Right renal pelvis (tissue), 4 donors: Measurements from ENCODE around the gene HMX1. TPM values are rescaled to one million over a fixed set of nuclear protein-coding genes. Genes with fewer than 3 reads are reported as not detected.

Experiments
- DNase-seq, 4 donors: peaks; one replicate each; pipeline ENCODE4 v3.0.0-alpha.2; 2013; ENCODE audit warnings: low read depth in 4 of 4, low spot score in 3 of 4, missing footprints in 1 of 4
- polyA plus RNA-seq, 4 donors: library from polyadenylated mRNA; unstranded; fragments of 120-200 nt; gene quantifications; one replicate each; pipeline ENCODE4 v1.2.1, GENCODE V29; 2013; ENCODE audit not compliant: insufficient read length in 4 of 4

The HMX1 gene
- polyA plus RNA-seq, 4 donors: 0.29 TPM; not detected in 3

GRCh38 chr4:8910100-8910821 is 38.6 kb upstream of the HMX1 start:
- no peak for DNase-seq

- DNase-seq: no peak
These were observed 37.9 kb upstream of the HMX1 start for GRCh38 chr4:8909548-8909947.

DNA sequence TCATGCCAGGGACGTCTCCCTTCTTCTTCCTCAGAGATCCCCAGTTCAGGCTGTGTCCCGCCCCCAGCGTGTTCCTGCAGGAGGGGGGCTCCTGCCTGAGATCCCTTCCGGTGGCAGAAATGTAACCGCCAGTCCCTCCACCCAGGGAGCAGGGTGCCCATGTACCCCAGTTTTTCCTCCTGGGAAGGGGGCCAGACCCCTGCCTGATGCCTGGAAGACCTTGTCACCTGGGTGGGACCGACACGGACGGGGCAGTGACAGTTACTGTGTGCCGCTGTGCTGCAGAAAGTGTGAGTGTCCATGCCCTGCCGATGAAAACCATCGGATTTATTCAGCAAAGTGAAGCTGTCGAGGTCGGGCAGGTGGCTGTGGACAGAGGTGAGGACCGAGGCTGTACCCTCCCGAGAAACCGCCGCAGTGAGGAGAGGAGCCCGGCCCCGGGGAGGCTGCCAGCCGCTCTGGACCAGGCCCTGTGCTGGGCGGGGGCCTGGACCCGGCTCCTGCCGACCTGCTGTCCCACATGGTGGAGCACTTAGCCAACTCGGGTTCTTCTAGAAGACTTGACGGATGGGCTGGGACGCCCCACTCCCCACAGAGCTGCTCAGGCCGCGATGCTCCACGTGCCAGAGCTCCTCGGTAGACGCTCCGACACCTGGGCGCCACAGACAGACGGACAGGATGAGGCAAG is 36.7 kb upstream of the HMX1 start:
- DNase-seq: no peak

DNA sequence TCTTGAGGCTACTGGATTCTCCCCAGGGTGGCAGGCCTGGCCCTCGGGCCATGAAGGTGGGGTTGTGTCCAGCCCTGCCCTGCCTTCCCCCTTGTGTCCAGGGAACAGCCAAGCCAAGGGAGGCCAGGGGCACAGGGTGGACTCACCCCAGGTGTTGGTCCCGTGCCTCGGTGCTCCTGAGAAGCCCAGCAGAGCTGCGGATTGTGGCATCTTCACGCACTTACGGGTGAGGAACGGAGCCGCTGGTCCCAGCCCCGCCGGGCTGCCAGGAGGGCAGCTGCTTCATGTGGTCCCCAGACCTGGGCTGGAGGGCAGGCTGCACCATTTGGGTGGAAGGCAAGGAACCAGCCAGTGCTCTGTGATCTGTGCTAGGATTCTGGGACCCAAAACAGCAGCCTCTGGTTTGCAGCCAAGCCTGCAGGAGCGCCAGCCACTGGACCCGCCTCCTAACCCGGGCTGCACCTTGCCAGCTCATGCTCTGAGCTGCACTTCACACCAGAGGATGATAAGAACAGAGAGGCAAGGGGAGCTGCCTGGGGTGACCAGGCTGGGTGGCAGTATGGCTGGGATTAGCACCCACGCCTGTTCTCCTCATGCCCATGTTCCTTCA is 36.1 kb upstream of the HMX1 start:
- no peak for DNase-seq

DNA sequence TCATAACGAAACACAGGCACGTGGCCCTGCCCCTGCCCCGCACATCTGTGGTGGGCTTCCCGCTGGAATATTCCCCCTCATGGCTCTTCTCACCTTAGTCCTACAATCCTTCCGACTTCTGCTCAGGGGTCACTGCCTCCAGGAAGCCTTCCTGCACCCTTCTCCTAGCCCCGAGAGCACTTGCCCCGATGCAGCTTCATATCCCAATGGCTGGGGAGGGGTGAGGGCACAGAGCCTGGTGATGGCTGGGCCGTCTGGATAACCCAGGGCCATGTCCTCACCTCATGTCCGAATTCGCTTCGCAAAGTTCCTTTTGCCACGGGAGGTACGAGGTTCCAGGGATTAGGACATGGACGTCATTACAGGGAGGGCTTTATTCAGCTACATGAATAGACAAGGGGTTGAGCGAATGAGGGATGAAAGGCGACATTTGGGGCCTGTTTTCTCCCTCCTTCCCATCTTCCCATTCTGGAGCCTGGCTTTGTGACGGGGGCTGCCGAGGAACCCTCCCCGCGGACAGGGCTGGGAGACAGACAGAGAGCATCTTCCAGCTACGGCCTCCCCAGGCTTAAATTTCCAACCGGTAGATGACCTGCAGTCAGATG is 35.5 kb upstream of the HMX1 start:
- DNase-seq: no peak

- DNase-seq: no peak
These were observed 35.0 kb upstream of the HMX1 start for GRCh38 chr4:8906668-8906970.

DNA sequence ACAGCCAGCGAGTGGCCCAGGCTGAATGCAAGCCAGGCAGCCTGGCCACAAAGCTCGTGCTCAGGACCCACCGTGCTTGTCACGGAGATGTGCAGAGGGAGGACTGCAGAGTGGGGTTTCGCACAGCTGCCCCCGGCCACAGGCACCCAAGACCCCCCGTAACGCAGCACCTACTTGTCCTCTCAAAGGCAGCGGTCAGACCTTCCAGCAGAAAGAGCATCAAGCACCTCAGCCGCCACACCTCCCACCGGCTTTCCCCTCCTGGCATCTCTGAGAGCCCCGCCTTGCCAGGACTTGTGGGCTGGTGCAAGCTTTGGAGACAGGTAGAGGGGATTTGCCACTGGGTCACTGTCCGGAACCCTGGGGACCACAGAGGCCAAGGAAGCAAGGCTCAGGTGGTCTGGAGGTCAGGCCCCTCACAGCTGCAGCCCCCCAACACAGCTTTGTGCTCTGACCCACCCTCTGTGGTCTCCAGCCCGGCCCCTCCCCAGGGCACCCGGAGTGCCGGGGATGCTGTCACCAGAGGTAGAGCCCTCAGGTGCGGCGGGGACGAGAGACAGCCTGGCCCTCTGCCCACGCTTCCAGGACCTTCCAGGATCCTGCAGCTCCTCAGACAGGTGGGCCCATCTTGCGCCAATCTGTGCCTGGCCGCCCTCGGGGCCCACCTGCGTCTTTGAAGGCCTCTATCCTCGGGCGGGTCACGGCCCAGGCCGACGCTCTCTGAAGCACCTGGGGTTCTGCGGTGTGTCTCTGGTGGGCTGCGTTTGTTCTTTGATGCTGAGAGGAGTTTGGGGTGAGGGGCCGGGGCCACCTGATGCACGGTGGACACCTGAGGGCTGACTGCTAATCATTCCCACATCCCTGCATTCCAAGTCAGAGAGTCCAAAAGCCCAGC is 34.4 kb upstream of the HMX1 start:
- no peak for DNase-seq

- no peak for DNase-seq
These were observed 33.7 kb upstream of the HMX1 start for GRCh38 chr4:8905226-8905772.

- DNase-seq: no peak
These were observed 33.0 kb upstream of the HMX1 start for GRCh38 chr4:8904666-8905065.

GRCh38 chr4:8904041-8904501 is 32.4 kb upstream of the HMX1 start:
- no peak for DNase-seq

- DNase-seq: no peak
These were observed 29.7 kb upstream of the HMX1 start for GRCh38 chr4:8901335-8901734.

- DNase-seq: no peak
These were observed 28.9 kb upstream of the HMX1 start for GRCh38 chr4:8900588-8900987.

GRCh38 chr4:8898419-8898818 is 26.8 kb upstream of the HMX1 start:
- DNase-seq: no peak

- no peak for DNase-seq
These were observed 25.9 kb upstream of the HMX1 start for GRCh38 chr4:8897251-8898167.

- no peak for DNase-seq
These were observed 24.9 kb upstream of the HMX1 start for GRCh38 chr4:8896506-8896905.

GRCh38 chr4:8896071-8896470 is 24.4 kb upstream of the HMX1 start:
- no peak for DNase-seq

GRCh38 chr4:8895295-8895694 is 23.7 kb upstream of the HMX1 start:
- no peak for DNase-seq

DNA sequence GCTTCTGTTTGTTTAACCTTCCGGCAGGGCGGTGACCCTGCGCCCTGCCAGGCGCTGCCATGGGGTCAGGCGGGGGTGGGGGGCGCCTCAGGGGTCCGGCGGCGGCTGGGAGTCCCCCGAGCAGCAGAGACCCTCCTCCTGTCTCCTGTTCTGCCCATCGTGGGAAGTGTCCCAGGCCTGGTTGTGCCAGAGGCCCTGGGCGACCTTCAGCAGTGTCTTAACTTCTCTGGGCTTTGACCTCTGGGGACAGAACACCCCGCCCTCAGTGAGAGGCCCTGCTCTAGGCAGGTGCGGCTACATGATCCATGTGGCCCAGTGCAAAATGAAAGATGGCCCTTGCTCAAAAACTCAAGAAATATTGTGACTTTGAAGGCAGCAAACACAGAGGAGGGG is 22.8 kb upstream of the HMX1 start:
- DNase-seq: no peak
